ENCODE results near the gene PKDREJ.

- TF ChIP-seq POLR2A (IDR thresholded peaks at IDR 0.05; ENCODE audit: low read length) (no peak), GATA1 (IDR thresholded peaks at IDR 0.05; ENCODE audit: low read depth, low read length) (no peak)
Measured at GRCh38 chr22:46286941-46287872, 24.1 kb upstream of the PKDREJ start.
